NCI-H128 (cell line): ENCODE results near the gene ADRA1B.
"Not testable (repeated sequence)": the region's sequence is repeated elsewhere in the genome, so short reads cannot be mapped to it uniquely, and the experiment has no call there.

ENCODE experiments used
- DNase-seq: peaks from one replicate; lab custom pipeline; 2025; ENCODE audit not compliant: unreplicated experiment; lab: John Stamatoyannopoulos, UW

ADRA1B gene

DNA sequence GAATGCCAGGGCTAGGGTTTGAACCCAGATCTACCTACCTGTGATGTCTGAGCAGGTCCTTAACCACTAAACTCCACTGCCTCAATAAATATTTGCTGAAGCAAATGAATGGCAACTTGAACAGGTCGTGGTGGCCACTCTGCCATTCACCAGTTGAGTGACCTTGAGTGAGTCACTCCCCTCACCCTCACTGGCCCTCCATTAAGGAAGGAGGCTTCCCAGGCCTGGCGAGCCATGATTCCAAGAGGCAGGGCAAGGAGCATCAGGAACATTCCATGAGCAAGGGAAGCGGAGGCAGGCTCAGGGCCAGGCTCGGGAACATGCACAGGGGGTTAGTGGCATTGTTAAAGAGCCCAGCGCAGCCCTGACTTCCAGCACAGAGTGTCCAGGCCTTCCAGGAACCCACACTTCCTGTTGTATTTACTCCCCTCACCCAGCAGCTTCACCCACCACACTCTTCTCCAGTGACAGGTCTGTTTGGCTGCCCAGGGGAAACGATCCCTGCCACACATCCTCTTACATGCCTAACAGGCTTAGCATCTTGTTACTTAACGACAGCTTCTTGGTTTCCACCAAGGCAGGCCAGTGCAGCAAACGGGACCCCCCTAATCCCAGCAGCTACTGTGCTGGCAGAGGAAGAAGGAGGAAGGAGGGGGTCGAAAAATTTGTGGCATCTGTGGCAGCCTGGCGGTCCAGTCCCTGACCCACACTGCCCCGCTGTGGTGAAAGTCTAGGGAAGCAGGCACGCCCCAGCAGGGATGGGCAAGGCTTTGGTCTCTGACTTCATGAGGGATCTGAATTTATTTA, 49.0 kb downstream of the ADRA1B start:
- DNase-seq: no peak

DNA sequence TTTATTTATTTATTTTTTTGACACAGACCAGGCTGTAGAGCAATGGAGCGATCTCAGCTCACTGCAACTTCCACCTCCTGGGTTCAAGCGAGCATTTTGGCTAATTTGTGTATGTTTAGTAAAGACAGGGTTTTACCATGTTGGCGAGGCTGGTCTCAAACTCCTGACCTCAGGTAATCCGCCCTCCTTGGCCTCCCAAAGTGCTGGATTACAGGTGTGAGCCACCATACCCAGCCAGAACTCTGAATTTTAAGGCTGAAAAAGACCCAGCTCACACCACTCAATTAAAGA, 49.5 kb downstream of the ADRA1B start:
- not testable (repeated sequence) for DNase-seq

DNA sequence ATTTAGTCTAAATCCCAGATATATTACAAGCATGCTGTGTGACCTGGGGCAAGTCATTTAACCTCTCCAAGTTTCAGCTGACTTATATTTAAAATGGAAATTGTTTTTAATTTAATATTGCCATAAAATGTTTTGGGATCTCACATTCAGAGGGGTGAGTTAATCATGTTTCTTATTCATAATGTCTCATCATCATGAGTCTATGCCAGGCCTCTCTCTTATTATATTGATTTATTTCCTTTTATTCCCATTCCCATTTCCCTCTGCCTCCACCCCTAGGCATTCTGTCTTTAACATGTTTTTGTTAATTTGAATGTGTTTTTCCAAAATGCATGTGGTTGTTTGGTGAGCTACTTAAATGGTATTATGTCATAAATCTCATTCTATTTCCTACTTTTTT, 53.7 kb downstream of the ADRA1B start:
- DNase-seq: no peak

DNA sequence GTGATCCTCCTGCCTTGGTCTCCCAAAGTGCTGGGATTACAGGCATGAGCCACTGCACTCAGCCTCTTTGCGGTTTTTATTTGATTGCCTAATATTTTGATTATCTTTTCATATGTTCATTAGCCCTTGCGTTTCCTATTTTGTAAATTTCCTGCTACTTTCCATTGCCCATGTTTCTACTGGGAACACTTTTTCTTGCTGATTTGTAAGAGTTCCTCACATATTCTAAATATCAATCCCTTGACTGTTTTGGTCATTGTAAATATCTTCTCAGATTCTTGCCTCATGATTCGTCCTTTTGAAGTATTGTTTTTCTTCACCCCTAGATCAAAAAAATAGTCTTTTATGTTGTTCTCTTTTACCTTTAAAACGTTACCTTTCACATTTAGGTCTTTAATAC, 54.8 kb downstream of the ADRA1B start:
- DNase-seq: no peak

DNA sequence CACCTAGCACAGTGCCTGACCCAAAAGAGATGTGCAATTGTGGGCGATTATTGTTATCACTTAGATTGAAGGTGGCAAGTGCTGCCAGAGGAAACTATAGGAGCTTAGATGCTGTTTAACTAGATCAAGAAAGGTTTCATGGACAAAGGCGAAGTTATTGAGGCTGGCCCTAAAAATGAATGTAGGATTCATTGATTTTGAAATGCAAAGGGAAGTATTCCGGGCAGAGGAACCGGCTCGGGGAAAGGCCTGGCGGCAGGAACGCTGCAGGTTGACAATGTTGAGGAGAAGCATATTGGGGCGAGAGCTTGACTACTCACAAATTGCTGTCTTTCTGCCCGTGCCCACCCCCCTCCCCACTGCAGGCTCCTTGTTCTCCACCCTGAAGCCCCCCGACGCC, 55.2 kb downstream of the ADRA1B start:
- no peak for DNase-seq

DNA sequence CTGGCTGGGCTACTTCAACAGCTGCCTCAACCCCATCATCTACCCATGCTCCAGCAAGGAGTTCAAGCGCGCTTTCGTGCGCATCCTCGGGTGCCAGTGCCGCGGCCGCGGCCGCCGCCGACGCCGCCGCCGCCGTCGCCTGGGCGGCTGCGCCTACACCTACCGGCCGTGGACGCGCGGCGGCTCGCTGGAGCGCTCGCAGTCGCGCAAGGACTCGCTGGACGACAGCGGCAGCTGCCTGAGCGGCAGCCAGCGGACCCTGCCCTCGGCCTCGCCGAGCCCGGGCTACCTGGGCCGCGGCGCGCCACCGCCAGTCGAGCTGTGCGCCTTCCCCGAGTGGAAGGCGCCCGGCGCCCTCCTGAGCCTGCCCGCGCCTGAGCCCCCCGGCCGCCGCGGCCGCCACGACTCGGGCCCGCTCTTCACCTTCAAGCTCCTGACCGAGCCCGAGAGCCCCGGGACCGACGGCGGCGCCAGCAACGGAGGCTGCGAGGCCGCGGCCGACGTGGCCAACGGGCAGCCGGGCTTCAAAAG, 55.7 kb downstream of the ADRA1B start:
- DNase-seq: no peak

DNA sequence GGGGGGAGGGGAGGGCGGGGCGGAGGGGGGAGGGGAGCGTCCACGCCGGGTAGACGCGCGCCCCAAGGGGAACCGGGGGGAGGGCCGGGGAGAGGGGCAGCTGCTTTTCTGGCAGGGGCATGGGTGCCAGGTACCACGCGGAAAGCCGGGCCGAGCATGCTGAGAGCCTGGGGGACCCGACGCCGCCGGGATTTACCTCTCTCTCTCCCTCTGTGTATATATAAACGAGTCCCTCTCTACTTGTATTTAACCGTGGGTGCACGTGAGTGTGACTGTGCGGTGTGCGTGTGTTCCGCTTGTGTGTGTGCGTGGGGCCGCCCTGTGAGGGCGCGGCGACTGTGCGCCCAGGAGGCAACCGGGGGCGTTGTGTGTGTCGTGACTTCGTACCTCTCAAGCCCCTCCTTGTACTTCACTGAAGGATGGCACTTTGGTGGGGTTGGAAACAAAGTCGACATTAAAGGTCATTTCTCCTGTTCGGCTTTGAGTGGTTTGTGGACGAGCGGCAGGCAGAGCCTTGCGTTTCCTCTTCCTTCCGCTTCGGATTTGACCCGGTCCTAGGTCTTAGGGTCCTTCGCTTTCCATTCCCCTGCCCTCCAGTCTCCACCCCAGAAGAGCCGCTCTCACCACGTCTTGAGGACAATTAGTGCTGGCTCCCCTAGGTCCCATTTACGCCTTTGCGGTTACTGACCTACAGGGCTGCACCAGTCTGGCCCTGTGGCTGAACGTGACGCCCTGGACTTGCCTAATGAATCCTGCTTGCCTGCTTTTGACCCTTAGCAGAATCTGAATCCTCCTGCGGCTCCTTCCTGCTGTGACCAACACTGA, 56.5 kb downstream of the ADRA1B start:
- no peak for DNase-seq

DNA sequence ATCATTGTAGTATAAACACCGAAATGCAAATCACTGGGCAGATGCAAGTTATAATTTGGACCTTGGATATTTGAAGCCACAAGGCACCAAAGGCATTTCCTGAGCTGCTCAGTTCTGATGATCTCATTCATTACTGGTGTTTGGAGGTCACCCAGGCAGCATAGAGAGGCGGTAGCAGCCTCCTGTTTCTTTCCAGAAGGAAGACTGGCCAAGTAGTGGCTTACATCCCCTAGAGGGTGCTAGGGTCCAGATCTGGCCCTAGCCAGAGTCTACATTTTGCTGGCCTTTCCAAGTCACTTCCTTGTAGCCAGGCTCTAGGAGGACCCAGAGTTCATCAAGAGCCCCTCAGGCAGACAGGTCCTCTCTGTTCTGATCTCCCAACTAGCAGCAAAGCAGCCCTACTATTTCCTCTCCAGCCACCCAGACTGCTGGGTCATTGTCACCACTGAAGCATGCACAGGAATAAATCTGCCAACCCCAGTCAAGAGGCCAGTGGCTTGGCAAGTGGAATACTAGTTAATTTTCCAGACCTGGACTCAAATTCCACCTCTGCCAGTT, 59.3 kb downstream of the ADRA1B start:
- no peak for DNase-seq

DNA sequence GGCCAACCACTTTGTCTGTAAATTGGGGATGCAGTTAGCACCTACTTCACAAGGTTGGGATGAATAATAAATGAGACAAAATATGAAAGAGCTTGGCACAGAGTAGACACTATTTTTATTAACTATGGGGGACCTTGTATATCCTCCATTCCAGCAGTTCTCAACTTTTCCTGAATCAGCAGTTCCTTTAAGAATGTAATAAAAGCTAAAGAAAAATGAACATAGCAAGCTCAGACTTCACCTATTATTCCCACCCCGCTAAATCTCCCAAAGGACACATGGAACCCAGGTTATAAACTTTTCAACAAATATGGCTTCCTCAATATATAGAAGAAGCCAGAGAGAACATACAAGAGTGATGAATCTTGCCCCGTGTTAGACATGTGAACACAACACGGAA, 60.6 kb downstream of the ADRA1B start:
- DNase-seq: no peak

DNA sequence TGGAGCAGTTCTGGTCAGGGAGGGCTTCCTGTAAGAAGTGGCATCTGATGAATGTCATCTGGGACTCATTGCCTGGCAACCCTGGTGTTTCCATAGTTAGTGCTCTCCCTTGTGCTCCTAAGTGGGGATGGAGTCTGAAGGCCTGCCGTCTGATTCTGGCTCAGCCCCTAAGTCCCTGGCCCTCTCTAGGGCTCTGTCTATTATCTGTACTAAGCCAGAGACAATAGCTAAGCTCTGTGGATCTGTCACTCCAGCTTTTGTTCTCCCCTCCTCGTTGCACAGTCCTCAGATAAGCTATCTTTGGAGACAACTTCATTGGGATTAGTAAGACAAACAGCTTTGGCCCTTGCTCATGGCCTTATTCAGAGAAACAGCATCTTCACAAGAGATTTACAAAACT, 62.1 kb downstream of the ADRA1B start:
- no peak for DNase-seq

DNA sequence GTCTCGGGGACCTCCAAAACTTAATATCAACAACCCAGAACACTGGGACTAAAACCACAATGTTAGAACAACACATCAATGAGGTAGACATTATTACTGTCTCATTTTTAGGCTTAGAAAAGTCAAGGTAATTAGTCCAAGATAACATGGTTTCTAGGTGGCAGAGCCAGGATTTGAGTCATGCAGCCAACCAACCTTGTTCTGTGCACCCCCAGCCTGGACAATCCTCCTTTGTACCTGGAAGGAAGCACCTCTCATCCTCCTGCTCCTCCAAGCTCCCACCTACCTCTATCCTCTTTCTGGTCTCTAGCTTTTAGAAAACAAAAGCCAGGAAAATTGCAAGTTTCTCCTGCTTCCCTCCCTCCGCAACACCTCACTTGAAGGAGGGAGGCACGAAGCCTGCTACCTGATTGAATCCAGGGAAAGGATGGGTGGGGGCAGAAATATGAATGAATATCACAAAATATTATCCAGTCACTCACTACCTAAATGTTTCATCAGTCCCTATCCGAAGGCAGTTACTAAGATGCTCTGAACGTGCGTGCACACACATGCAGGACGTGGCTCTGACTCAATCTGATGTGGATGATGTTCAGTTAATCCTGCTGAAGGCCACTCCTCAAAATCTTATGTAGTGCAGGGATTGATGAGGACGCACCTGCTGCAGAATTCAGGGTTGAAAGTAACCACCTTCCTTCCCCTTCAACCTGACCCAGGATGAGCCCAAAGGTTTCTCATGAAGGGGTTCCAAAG, 66.3 kb downstream of the ADRA1B start:
- DNase-seq: no peak

DNA sequence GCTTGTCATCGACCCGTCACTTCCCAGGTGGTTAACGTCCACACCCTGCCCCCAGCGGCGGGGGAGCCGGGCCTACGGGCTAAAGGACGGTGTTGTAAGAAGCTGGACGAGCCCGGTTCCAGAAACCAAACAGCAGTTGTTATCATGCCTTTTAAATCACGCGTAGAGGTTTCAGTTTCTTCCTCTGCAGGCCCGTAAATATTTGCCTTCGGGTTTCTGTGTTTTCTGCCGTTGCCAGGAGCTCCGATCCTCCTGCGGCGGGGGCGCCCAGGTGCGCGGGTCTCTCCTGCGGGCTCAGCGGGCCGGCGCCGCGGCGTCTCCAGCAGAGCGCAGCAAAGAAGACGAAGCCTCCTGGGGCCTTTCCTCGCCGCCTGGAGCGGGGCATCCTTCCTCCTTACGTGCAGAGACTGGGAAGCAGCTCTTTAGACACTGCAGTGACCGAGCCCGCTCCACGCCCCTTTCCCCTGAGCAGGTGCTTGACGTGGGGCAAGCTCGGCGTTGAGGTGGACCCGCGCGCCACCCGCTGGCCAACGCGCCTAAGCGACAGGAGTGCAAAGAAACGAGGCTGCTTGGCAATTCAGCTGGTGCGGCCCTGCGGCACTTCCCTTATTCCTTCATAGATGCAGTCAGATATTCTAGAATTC, 70.9 kb downstream of the ADRA1B start:
- peak; percentile 33 for DNase-seq

DNA sequence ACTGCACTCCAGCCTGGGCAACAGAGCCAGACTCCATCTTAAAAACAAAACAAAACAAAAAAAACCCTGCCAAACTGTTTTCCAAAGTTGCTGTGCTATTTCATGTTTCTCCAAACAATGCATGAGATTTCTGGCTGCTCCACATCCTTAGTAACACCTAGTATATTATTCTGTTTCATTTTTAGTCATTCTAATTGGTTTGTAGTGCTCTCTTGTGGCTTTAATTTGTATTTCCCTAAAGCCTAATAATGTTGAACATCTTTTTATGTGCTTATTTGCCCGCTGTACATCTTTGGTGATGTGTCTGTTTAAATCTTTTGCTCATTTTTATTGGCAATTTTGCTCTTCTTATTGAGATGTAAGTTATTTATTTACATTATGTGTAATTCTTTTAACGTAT, 74.2 kb downstream of the ADRA1B start:
- no peak for DNase-seq

DNA sequence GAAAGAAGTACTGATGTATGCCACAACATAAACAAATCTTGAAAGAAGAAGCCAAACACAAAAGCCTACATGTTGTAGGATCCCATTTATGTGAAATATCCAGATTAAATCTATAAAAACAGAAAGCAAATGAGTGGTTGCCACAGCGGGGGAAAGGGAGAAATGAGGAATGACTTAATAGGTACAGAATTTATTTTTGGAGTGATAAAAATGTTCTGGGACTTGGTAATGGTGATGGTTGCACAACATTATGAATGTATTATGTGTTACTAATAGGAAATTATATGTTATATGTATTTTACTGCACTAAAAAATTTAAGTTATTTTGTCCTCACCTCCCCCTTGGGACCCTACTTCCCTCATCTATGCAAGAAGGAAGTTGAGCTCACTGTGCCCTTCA, 76.3 kb downstream of the ADRA1B start:
- DNase-seq: no peak

DNA sequence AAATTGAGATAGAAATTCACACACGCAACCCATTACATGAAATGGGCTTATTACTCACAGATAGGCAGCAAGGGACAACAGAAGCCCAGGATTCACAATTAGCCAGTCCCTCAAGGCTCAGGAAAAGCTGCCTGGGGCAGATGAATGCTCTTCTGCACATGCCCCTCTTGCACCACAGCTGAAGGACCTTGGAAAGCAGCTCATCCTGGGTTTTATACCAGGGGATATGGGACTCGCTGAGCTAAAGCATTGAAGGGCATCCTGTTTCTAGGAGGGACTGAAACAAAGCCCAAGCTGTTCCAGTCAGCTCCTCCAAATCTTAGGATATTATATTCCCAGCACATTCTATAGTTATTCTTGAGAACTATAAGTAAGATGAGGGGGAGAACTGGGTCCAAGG, 76.9 kb downstream of the ADRA1B start:
- DNase-seq: no peak

DNA sequence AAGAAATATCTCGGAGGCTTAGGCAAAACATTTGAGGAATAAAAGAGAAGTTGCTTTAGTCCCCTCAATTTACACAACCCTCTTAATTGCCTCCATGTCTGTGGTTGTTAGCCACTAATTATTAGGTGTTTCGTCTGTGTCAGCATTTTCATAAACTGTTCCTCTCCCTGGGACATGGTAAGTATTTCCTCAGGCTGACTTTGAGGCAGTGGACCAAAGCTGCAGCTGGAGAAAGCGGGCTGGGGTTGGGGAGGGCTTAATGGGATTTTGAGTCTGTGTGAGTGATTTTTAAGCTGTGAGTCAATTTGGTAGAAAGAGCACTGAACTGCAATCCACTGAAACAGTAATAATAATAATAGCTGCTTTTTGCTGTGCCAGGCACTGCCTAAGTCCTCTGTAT, 79.6 kb downstream of the ADRA1B start:
- DNase-seq: no peak

DNA sequence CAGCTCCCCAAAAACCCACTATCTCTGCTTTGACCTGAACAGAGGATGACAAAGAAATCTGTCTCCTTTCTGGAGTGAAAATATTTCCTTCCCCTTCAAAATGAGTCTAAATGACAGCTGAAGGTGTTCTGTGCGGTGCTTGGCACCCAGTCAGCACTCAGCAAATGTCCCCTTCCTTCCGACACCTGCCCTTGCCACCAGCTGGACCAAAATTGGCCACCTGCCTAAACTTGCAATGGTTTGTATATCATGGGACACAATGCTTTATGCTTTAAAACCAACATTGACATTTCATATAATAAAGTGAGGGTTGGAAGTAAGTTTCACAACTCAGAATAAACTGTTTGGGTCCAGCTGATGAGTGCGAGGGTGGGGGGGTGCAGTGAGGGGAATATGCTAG, 85.2 kb downstream of the ADRA1B start:
- DNase-seq: no peak

DNA sequence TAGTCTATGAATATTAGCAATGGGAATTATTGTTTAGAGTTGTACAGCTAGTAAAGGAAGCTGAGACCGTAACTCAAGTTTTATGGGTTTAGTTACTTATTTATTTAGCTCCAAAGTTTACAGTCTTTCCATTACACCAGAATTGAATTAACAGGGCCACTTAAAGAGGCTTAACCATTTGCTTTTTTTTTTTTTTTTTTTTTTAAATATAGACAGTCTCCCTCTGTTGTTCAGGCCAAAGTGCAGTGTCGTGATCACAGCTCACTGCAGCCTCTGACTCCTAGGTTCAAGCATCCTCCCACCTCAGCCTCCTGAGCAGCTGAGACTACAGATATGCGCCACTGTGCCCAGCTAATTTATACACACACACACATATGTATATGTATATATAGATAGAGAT, 91.2 kb downstream of the ADRA1B start:
- no peak for DNase-seq

DNA sequence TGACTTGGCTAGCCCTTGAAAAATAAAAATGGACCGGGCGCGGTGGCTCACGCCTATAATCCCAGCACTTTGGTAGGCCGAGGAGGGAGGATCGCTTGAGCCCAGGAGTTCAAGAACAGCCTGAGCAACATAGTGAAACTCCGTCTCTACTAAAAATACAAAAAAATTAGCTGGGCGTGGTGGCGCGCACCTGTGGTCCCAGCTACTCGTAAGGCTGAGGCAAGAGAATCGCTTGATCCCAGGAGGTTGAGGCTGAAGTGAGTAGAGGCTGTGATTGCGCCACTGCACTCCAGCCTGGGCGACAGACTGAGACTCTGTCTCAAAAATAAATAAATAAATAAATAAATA, 92.2 kb downstream of the ADRA1B start:
- not testable (repeated sequence) for DNase-seq

DNA sequence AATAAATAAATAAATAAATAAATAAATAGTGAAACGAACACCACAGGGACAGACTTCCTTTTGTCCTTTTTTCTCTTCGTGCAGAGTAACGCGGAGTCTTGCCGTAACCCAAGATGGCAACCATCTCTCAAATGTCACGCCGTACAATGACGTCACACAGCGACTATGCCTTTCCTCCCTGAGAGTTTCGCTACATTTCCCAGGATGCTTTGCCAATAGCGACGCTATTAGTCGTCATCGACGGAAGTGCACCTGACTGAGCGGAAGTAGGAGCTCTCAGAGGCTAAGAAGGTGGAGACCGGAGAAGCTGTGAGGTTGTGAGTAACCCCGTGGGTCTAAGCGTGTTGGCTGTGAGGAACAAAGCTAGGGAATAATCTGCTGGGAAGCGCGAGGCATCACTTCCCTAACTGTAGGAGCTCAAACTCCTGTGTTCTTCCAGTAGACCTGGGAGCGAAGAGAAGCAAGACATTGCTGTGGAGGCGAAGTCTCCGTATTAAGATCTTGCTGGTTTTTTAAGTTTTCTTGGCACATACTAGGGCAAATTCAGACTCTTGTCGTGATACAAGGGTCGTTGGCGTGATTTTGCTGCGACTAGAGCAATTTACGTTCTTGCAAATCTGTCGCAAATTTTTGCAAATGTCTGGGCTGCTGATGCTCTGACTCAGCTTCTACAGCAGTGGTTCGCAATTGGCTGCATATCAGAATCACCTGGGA, 92.8 kb downstream of the ADRA1B start, which contains the start of gene TTC1:
TSS of gene TTC1 (plus strand) at position 263 of the 714 bp plus-strand sequence. CDS start 1,390 bp downstream, outside the sequence.
- peak; percentile 84 for DNase-seq
